Measurements from ENCODE around the gene NTF4.
"Not testable (repeated sequence)": the region's sequence is repeated elsewhere in the genome, so short reads cannot be mapped to it uniquely, and the experiment has no call there.

DNA sequence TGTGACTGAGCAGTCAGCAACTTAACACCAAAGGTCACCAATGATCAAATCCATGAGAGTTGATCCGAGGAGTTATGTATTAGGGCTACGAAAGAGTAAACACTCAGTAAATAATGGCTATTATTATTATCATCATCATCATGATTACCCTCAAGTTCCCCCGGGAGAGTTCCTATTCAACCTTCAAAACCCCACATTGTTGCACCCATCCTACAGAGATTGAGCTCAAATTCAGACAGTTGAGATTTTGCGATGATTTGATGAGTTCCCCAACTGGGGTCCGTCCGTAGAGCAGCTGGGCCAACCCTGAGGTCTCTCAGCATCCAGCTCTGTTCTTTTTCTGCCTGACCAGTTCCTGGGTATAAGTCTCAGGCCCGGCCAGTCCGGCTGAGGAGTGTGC is 26.5 kb downstream of the NTF4 start:
- TF ChIP-seq, protein P1, sequence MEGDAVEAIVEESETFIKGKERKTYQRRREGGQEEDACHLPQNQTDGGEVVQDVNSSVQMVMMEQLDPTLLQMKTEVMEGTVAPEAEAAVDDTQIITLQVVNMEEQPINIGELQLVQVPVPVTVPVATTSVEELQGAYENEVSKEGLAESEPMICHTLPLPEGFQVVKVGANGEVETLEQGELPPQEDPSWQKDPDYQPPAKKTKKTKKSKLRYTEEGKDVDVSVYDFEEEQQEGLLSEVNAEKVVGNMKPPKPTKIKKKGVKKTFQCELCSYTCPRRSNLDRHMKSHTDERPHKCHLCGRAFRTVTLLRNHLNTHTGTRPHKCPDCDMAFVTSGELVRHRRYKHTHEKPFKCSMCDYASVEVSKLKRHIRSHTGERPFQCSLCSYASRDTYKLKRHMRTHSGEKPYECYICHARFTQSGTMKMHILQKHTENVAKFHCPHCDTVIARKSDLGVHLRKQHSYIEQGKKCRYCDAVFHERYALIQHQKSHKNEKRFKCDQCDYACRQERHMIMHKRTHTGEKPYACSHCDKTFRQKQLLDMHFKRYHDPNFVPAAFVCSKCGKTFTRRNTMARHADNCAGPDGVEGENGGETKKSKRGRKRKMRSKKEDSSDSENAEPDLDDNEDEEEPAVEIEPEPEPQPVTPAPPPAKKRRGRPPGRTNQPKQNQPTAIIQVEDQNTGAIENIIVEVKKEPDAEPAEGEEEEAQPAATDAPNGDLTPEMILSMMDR (IDR thresholded peaks at IDR 0.05; ENCODE audit: low read length), result not testable (repeated sequence)
- not testable (repeated sequence) for TF ChIP-seq EZH2 (IDR thresholded peaks at IDR 0.05; ENCODE audit: borderline replicate concordance, low read length)
